HG02943 (cell line): ENCODE data around the gene PRUNE1.

Source experiments
- ATAC-seq: cut with Tn5 transposase; IDR thresholded peaks from one replicate; pipeline ENCODE4 v1.9.1; 2021; ENCODE audit warnings: mild to moderate bottlenecking, low read depth, moderate library complexity; ENCODE audit not compliant: unreplicated experiment

PRUNE1 gene

GRCh38 chr1:151002611-151003010 is 5.6 kb upstream of the PRUNE1 start:
- ATAC-seq, result no peak

GRCh38 chr1:151003180-151003579 is 5.1 kb upstream of the PRUNE1 start:
- no peak for ATAC-seq

GRCh38 chr1:151005729-151006319 is 2.4 kb upstream of the PRUNE1 start:
- no peak for ATAC-seq

- no peak for ATAC-seq
These were observed 1.8 kb upstream of the PRUNE1 start, which contains the start of gene MINDY1 for GRCh38 chr1:151006327-151007052. Gene MINDY1, minus strand, starts transcription at chr1:151006902. Its CDS starts 4,285 bp downstream, at chr1:151002617.

- ATAC-seq, result no peak
These were observed 401 bp upstream of the PRUNE1 start for GRCh38 chr1:151007853-151008243.

GRCh38 chr1:151009206-151009587 is 948 bp downstream of the PRUNE1 start:
- ATAC-seq, result no peak

- no peak for ATAC-seq
These were observed 1.6 kb downstream of the PRUNE1 start for GRCh38 chr1:151009674-151010345.

- ATAC-seq, result no peak
These were observed 2.1 kb downstream of the PRUNE1 start for GRCh38 chr1:151010346-151010726.

- ATAC-seq, result no peak
These were observed 3.1 kb downstream of the PRUNE1 start for GRCh38 chr1:151011154-151011850.

- ATAC-seq, result no peak
These were observed 4.6 kb downstream of the PRUNE1 start for GRCh38 chr1:151012684-151013471.

- ATAC-seq, result no peak
These were observed 5.3 kb downstream of the PRUNE1 start for GRCh38 chr1:151013518-151013917.

GRCh38 chr1:151024540-151025146 is 16.4 kb downstream of the PRUNE1 start:
- no peak for ATAC-seq

GRCh38 chr1:151026460-151026859 is 18.2 kb downstream of the PRUNE1 start:
- no peak for ATAC-seq

GRCh38 chr1:151032164-151032563 is 23.9 kb downstream of the PRUNE1 start:
- no peak for ATAC-seq

GRCh38 chr1:151035167-151035566 is 26.9 kb downstream of the PRUNE1 start:
- no peak for ATAC-seq

GRCh38 chr1:151036356-151036755 is 28.1 kb downstream of the PRUNE1 start, which contains the start of gene BNIPL:
Gene BNIPL, plus strand, starts transcription at chr1:151036586. Its CDS starts 140 bp downstream, at chr1:151036726.
- ATAC-seq, result no peak

GRCh38 chr1:151037032-151037431 is 28.8 kb downstream of the PRUNE1 start:
- no peak for ATAC-seq

GRCh38 chr1:151039521-151039920 is 31.3 kb downstream of the PRUNE1 start:
- ATAC-seq, result no peak

GRCh38 chr1:151043163-151043562 is 34.9 kb downstream of the PRUNE1 start:
- no peak for ATAC-seq

- no peak for ATAC-seq
These were observed 39.3 kb downstream of the PRUNE1 start, which contains the start of gene C1orf56 for GRCh38 chr1:151047591-151047924. Gene C1orf56, plus strand, starts transcription at chr1:151047751. Its CDS starts 97 bp downstream, at chr1:151047848.
